ENCODE measurements around the gene CAVIN4. TPM values are rescaled to one million over a fixed set of nuclear protein-coding genes. Genes with fewer than 3 reads are reported as not detected.
A peak's percentile ranks its signal among the peaks of the same experiment; 100 is the strongest.

Gene CAVIN4
- total RNA-seq, 2 experiments from 2014 or later = 0.68 to 2.3 TPM

GRCh38 chr9:100595391-100596199 is 17.7 kb downstream of the CAVIN4 start:
- Histone ChIP-seq H3K9me3 (ENCODE audit: low read length) (no peaks in the 10 kb centered on the region), H3K9me2 (ENCODE audit: insufficient read depth, low read length) (no peaks in the 10 kb centered on the region), H3K27ac (ENCODE audit: low read depth, low read length, poor library complexity, severe bottlenecking) (no peak overlapping the region), H3K4me2 (ENCODE audit: low read length) (no peak overlapping the region), H3K4me3 (ENCODE audit: low read depth, low read length, poor library complexity, severe bottlenecking) (no peak overlapping the region), H4K20me1 (ENCODE audit: insufficient read depth, low read length) (no peaks in the 10 kb centered on the region), H2AFZ (ENCODE audit: low read length) (peak overlapping the region; percentile 65; the same call in 1 of the 2 replicates), H3K36me3 (ENCODE audit: insufficient read depth, low read length) (no peaks in the 10 kb centered on the region), H3K79me2 (ENCODE audit: insufficient read depth, low read depth, low read length) (no peaks in the 10 kb centered on the region), H3K4me1 (ENCODE audit: insufficient read depth, low read length, poor library complexity, severe bottlenecking) (peaks cover 13% of the 10 kb centered on the region)
- CTCF ChIA-PET (ENCODE audit: unreplicated experiment) = interaction anchor here (1.4 kb wide), 1 partner anchor 10 kb away, joined by 3 read pairs; no protein-coding TSS in a partner anchor
- BruUV-seq (replicated peaks) = no TSS peak
- TF ChIP-seq EZH2phosphoT487 (IDR thresholded peaks at IDR 0.05; ENCODE audit: borderline replicate concordance, low read depth, low read length) (no peak), CTCF (conservative IDR thresholded peaks at IDR 0.05; ENCODE audit: low read length) (peak; percentile 98)
- intact Hi-C loops (cut with micrococcal nuclease; ENCODE audit: unreplicated experiment) = loop anchor here (2.0 to 10.0 kb wide), 9 partner anchors 88 to 1411 kb away; no protein-coding TSS in a partner anchor
- peak; percentile 59 for DNase-seq (ENCODE audit: low spot score)
- POLR2A ChIA-PET = no interaction called here

- Histone ChIP-seq H4K20me1 (ENCODE audit: insufficient read depth, low read length) (no peaks in the 10 kb centered on the region), H3K79me2 (ENCODE audit: insufficient read depth, low read depth, low read length) (no peaks in the 10 kb centered on the region), H3K27ac (ENCODE audit: low read depth, low read length, poor library complexity, severe bottlenecking) (no peak overlapping the region), H3K36me3 (ENCODE audit: insufficient read depth, low read length) (no peaks in the 10 kb centered on the region), H3K4me2 (ENCODE audit: low read length) (no peak overlapping the region), H3K4me1 (ENCODE audit: insufficient read depth, low read length, poor library complexity, severe bottlenecking) (peaks cover 13% of the 10 kb centered on the region), H3K9me3 (ENCODE audit: low read length) (no peaks in the 10 kb centered on the region), H3K9me2 (ENCODE audit: insufficient read depth, low read length) (no peaks in the 10 kb centered on the region), H3K4me3 (ENCODE audit: low read depth, low read length, poor library complexity, severe bottlenecking) (no peak overlapping the region), H2AFZ (ENCODE audit: low read length) (no peak overlapping the region)
- BruUV-seq (replicated peaks) = no TSS peak
- DNase-seq (ENCODE audit: low spot score) = no peak
- POLR2A ChIA-PET = interaction anchor here (1.5 kb wide), 1 partner anchor 104 kb away, joined by 5 read pairs; no protein-coding TSS in a partner anchor
- TF ChIP-seq CTCF (conservative IDR thresholded peaks at IDR 0.05; ENCODE audit: low read length) = no peak
- no peak for TF ChIP-seq EZH2phosphoT487 (IDR thresholded peaks at IDR 0.05; ENCODE audit: borderline replicate concordance, low read depth, low read length)
- CTCF ChIA-PET (ENCODE audit: unreplicated experiment) = no interaction called here
- intact Hi-C loops (cut with micrococcal nuclease; ENCODE audit: unreplicated experiment) = loop anchor here (5.0 to 10.0 kb wide), 8 partner anchors 90 to 1412 kb away; no protein-coding TSS in a partner anchor
Observed at GRCh38 chr9:100597236-100597635, 19.4 kb downstream of the CAVIN4 start.
